ENCODE results near the gene PRM1.

Gene PRM1

GRCh38 chr16:11298143-11298900 lies 17.2 kb upstream of the PRM1 start:
- ChIA-PET CTCF (interaction anchor here (0.7 to 1.6 kb wide), 2 partner anchors 21 to 43 kb away, joined by 3 to 6 read pairs; no protein-coding TSS in a partner anchor), POLR2A (ENCODE audit: low non-redundant PET) (no interaction called here)
- H3K27ac ChIP-seq = no peak overlapping the region
- TF ChIP-seq, protein P1, sequence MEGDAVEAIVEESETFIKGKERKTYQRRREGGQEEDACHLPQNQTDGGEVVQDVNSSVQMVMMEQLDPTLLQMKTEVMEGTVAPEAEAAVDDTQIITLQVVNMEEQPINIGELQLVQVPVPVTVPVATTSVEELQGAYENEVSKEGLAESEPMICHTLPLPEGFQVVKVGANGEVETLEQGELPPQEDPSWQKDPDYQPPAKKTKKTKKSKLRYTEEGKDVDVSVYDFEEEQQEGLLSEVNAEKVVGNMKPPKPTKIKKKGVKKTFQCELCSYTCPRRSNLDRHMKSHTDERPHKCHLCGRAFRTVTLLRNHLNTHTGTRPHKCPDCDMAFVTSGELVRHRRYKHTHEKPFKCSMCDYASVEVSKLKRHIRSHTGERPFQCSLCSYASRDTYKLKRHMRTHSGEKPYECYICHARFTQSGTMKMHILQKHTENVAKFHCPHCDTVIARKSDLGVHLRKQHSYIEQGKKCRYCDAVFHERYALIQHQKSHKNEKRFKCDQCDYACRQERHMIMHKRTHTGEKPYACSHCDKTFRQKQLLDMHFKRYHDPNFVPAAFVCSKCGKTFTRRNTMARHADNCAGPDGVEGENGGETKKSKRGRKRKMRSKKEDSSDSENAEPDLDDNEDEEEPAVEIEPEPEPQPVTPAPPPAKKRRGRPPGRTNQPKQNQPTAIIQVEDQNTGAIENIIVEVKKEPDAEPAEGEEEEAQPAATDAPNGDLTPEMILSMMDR (conservative IDR thresholded peaks at IDR 0.05; ENCODE audit: low read depth) = no peak
- DNase-seq (ENCODE audit: low spot score) = no peak

DNA sequence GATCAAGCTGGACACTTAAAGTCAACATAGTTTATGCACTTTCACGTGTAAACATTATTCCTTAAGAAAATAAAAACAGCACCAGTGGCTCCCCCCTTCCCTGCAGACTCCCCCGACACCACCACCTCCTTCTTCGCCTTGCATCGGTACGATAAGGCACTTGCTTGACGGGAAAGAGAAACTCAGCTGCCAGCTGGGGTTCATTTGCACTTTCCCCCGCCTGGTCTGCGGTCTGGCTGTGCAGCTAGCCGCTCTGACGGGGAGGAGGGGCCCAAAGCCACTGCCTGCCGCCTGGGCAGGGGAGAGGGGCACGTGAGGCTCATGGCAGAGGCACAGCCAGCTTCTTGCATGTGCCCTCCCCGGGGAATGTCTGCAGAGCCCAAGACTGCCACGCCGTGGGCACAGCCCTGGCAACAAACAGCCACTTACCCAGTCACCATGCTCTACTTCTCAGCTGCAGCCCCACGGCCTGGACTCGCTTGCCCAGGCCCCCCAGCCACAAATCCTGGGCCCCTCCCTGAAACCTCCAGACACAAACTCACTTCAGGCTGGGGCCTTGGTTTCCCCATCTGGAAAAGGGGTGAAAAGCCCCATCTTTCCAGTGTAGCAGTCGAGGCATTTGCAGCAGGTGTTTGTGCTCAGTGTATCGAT lies 16.5 kb upstream of the PRM1 start:
- TF ChIP-seq, protein P1 (conservative IDR thresholded peaks at IDR 0.05; ENCODE audit: low read depth) = no peak
- peak overlapping the region; percentile 14; the same call in 1 of the 2 replicates for H3K27ac ChIP-seq
- POLR2A ChIA-PET (ENCODE audit: low non-redundant PET) = no interaction called here
- DNase-seq (ENCODE audit: low spot score) = no peak
- CTCF ChIA-PET = interaction anchor here (0.7 to 1.6 kb wide), 2 partner anchors 22 to 42 kb away, joined by 3 to 6 read pairs; no protein-coding TSS in a partner anchor

GRCh38 chr16:11296706-11297491 lies 15.8 kb upstream of the PRM1 start:
- ChIA-PET CTCF (interaction anchor here (1.6 kb wide), 1 partner anchor 22 kb away, joined by 6 read pairs; no protein-coding TSS in a partner anchor), POLR2A (ENCODE audit: low non-redundant PET) (no interaction called here)
- TF ChIP-seq, protein P1 (conservative IDR thresholded peaks at IDR 0.05; ENCODE audit: low read depth) = no peak
- no peak for DNase-seq (ENCODE audit: low spot score)
- H3K27ac ChIP-seq = peak overlapping the region; percentile 14; the same call in 1 of the 2 replicates

DNA sequence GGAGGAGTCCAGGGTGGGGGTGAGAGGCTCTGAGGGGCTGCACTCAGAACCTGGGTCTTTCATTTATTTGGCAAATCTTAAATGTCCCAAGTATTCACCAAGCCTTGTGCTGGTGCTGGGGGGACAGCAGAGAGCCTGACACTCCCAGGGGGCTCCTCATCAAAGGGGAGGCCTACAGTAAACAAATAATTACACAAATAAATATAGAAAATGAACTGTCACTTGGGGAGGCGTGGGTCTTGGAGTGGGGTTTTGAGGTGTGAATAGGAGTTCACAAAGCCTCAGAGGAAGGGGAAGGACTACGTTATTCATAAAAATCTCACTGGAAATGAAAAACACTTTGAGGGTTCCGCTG lies 15.2 kb upstream of the PRM1 start:
- H3K27ac ChIP-seq = no peak overlapping the region

DNA sequence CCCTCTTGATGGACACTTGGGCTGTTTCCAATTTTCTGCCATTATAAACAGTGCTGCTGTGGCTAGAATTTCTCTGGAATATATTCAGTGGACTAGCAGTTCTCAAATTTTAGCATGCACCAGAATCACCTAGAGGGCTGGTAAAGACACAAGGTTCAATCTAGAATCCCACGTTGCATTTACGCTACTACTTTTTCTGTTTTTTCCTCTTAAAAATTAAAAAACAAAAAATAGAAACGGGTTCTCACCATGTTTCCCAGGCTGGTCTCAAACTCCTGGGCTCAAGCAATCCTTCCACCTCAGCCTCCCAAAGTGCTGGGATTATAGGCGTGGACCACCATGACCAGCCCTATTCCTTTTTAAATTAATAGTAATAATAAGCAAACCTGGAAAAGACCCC lies 14.5 kb upstream of the PRM1 start:
- ChIA-PET POLR2A (ENCODE audit: low non-redundant PET) (no interaction called here), CTCF (no interaction called here)
- no peak for DNase-seq (ENCODE audit: low spot score)
- H3K27ac ChIP-seq = no peak overlapping the region
- TF ChIP-seq, protein P1 (conservative IDR thresholded peaks at IDR 0.05; ENCODE audit: low read depth) = no peak

More for the DNA sequence above, 15.2 kb upstream of the PRM1 start:
- DNase-seq (ENCODE audit: low spot score) = no peak
- CTCF ChIA-PET = no interaction called here
- TF ChIP-seq, protein P1 (conservative IDR thresholded peaks at IDR 0.05; ENCODE audit: low read depth) = no peak
- POLR2A ChIA-PET (ENCODE audit: low non-redundant PET) = no interaction called here

DNA sequence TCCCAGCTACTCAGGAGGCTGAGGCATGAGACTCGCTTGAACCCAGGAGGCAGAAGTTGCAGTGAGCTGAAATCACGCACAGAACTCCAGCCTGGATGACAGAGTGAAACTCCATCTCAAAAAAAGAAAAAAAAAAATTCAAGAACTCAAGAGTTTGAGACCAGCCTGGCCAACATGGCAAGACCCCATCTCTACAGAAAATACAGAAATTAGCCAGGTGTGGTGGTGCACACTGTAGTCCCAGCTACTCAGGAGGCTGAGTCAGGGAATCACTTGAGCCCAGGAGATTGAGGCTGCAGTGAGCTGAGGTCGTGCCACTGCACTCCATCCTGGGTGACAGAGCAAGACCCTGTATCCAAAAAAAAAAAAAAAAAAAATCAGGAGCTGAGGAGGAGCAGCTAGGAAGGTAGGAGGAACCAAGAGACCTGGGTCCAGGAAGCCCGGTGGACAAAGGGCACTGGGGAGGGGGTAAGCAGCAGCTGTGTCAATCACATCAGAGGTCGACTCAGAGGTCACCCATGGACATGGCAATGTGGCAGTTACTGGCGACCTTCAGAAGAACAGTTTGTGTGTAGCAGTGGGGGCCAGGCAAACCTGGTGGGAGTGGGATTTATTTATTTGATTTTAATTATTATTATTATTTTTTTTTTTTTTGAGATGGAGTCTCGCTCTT lies 11.1 kb upstream of the PRM1 start:
- no peak overlapping the region for H3K27ac ChIP-seq
- no peak for DNase-seq (ENCODE audit: low spot score)
- TF ChIP-seq, protein P1 (conservative IDR thresholded peaks at IDR 0.05; ENCODE audit: low read depth) = no peak
- ChIA-PET CTCF (interaction anchor here (0.6 to 0.7 kb wide), 3 partner anchors 15 to 38 kb away, joined by 3 to 4 read pairs (median 3); no protein-coding TSS in a partner anchor), POLR2A (ENCODE audit: low non-redundant PET) (no interaction called here)

All from RWPE1 (cell line).